Measurements from ENCODE around the gene FERMT1.

DNA sequence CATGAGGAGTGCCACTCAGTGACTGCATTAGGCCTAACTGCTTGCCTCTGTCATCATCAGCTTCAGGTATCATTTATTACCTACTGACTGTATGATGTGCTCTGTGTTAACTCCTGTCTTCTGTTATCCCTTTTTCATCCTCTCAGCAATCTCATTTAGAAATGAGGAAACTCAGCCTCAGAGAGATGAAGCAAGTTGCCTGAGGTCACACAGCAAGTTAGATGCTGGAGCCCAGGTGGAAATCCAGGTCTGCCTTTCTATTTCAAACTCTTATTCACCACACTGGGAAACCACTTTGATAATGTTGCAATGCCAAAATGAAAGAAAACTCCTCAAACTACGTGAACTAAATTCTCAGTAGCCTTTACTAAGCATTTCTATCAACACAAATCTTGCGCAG lies 1.3 kb downstream of the FERMT1 start:
- TF ChIP-seq POLR2A (IDR thresholded peaks at IDR 0.05; ENCODE audit: low read length) = no peak
- no peak for TF ChIP-seq GATA1 (IDR thresholded peaks at IDR 0.05; ENCODE audit: low read depth, low read length)

Data from erythroblast (primary cell).